ENCODE measurements around the gene ADGRE1.

Gene ADGRE1

GRCh38 chr19:6916952-6917351, 29.6 kb downstream of the ADGRE1 start:
- no peak for DNase-seq (ENCODE audit: low read depth)
- no peak for TF ChIP-seq CTCF (conservative IDR thresholded peaks at IDR 0.05; ENCODE audit: control insufficient read depth, insufficient read depth, low read depth, low read length)

GRCh38 chr19:6925386-6925785, 38.0 kb downstream of the ADGRE1 start:
- TF ChIP-seq CTCF (conservative IDR thresholded peaks at IDR 0.05; ENCODE audit: control insufficient read depth, insufficient read depth, low read depth, low read length): no peak
- H3K4me3 ChIP-seq (ENCODE audit: control insufficient read depth, low read depth, low read length): no peak overlapping the region
- no peak for DNase-seq (ENCODE audit: low read depth)

More at GRCh38 chr19:6916952-6917351, 29.6 kb downstream of the ADGRE1 start:
- no peak overlapping the region for H3K4me3 ChIP-seq (ENCODE audit: control insufficient read depth, low read depth, low read length)

DNA sequence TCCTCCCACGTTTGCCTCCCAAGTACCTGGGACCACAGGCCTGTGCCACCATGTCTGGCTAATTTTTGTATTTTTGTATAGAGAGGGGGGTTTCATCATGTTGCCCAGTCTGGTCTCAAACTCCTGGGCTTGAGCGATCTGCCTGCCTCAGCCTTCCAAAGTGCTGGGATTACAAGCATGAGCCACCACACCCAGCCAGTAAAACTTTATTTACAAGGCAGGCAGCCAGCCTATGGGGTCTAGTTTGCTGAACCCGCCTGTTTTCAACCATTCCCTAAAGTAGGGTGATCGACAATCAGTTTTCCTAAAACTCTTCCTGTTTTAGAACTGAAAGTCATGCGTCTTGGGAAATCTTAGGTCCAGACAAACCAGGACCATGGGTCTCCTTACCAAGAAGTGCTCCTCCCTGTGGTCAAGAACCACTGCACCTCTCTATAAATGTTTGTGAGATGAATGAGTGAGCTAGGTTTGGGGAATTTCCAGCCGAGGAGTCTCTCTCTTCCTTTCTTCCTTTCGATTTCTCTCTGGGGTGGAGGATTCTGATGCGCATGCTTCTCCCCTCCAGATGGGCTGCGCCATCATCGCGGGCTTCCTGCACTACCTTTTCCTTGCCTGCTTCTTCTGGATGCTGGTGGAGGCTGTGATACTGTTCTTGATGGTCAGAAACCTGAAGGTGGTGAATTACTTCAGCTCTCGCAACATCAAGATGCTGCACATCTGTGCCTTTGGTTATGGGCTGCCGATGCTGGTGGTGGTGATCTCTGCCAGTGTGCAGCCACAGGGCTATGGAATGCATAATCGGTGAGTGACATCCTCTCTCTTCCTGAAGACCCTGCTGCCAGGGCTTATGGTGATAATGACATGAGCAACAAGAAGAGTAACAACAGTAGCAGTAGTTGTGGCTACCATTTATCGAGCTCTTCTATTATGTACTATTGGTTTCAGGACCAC, 38.7 kb downstream of the ADGRE1 start:
- TF ChIP-seq CTCF (conservative IDR thresholded peaks at IDR 0.05; ENCODE audit: control insufficient read depth, insufficient read depth, low read depth, low read length): no peak
- no peak for DNase-seq (ENCODE audit: low read depth)
- H3K4me3 ChIP-seq (ENCODE audit: control insufficient read depth, low read depth, low read length): no peak overlapping the region

DNA sequence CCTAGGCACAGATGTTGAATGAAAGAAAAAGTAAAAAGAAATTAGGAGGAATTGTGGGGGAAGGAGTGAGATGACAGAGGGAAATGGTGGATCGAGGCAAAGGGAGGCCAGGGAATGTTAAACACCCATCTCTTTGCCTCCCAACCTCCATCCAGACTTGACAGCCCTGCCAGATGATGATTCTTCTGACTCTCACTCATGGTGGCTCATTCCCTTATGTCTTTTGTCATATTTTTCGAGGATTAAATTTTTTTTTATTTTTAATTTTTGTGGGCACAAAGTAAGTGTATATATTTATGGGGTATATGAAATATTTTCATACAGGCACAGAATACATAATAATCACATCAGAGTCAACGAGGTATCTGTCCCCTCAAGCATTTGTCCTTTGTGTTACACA, 42.8 kb downstream of the ADGRE1 start:
- TF ChIP-seq CTCF (conservative IDR thresholded peaks at IDR 0.05; ENCODE audit: control insufficient read depth, insufficient read depth, low read depth, low read length): no peak
- no peak for DNase-seq (ENCODE audit: low read depth)
- no peak overlapping the region for H3K4me3 ChIP-seq (ENCODE audit: control insufficient read depth, low read depth, low read length)

DNA sequence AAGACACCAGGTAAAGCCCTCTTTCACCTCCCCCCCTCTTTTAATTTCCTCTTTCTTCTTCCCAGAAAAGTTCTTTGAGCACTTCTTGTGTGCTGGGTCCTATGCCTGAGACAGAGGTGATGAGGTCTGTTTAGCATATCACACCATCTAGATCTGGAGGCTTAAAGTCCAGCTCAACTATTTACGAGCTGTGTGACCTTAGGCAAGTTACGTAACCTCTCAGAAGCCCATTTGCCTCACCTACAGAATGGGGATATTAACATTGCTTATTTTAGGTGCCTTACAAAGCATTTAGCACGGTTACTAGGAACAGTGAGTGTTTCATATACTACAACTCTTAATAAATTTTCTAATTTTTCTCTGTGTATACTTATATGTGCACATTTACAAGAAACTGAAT, 47.7 kb downstream of the ADGRE1 start:
- TF ChIP-seq CTCF (conservative IDR thresholded peaks at IDR 0.05; ENCODE audit: control insufficient read depth, insufficient read depth, low read depth, low read length): no peak
- no peak for DNase-seq (ENCODE audit: low read depth)

GRCh38 chr19:6935618-6936017, 48.2 kb downstream of the ADGRE1 start:
- H3K4me3 ChIP-seq (ENCODE audit: control insufficient read depth, low read depth, low read length): no peak overlapping the region
- no peak for DNase-seq (ENCODE audit: low read depth)
- no peak for TF ChIP-seq CTCF (conservative IDR thresholded peaks at IDR 0.05; ENCODE audit: control insufficient read depth, insufficient read depth, low read depth, low read length)

More for the DNA sequence above, 47.7 kb downstream of the ADGRE1 start:
- no peak overlapping the region for H3K4me3 ChIP-seq (ENCODE audit: control insufficient read depth, low read depth, low read length)
